Left ventricle myocardium inferior (tissue), 1 donor: ENCODE measurements around the gene FOXO3. TPM values are rescaled to one million over a fixed set of nuclear protein-coding genes. Genes with fewer than 3 reads are reported as not detected.
A peak's percentile ranks its signal among the peaks of the same experiment; 100 is the strongest.

Experiments used
- DNase-seq: peaks from one replicate; pipeline ENCODE4 v3.0.0-alpha.2; 2020
- H3K27ac ChIP-seq: fragments of 200-600 bp; replicated peaks from 2 replicates; pipeline ENCODE4 v1.8.0; 2021
- H3K27me3 ChIP-seq: fragments of 200-600 bp; 2 replicates; pipeline ENCODE4 v1.8.0; 2021; ENCODE audit warnings: low read depth
- H3K36me3 ChIP-seq: fragments of 200-600 bp; 2 replicates; pipeline ENCODE4 v1.8.0; 2021
- H3K4me1 ChIP-seq: fragments of 200-600 bp; 2 replicates; pipeline ENCODE4 v1.8.0; 2021
- H3K4me3 ChIP-seq: fragments of 200-600 bp; 2 replicates; pipeline ENCODE4 v1.8.0; 2021; ENCODE audit warnings: mild to moderate bottlenecking, moderate library complexity
- H3K9me3 ChIP-seq: fragments of 200-600 bp; replicated peaks from 2 replicates; pipeline ENCODE4 v1.8.0; 2021
- intact Hi-C: fragments of 100-400 bp; cut with micrococcal nuclease; formaldehyde crosslinking; loops from one replicate; pipeline ENCODE4 v1.11.0; 2022
- total RNA-seq: library from RNA; stranded (reverse); fragmentation: NEBNext Ultra II Directional; extraction: Animal tissue kit (Norgen Biotek cat#: 25700); gene quantifications from one replicate; pipeline ENCODE4 v1.2.1, GENCODE V29; 2021
- TF ChIP-seq, protein P1 (sequence below): fragments of 200-600 bp; IDR thresholded peaks from 2 replicates; pipeline ENCODE4 v1.8.0; 2021; ENCODE audit warnings: antibody characterized with exemption, mild to moderate bottlenecking, borderline replicate concordance
- donor health status: DM: no; HTN: yes; CAD: no; lungs with severe emphysema.

Gene FOXO3
- total RNA-seq, 1 donor from 2014 or later, result 34.8 TPM

DNA sequence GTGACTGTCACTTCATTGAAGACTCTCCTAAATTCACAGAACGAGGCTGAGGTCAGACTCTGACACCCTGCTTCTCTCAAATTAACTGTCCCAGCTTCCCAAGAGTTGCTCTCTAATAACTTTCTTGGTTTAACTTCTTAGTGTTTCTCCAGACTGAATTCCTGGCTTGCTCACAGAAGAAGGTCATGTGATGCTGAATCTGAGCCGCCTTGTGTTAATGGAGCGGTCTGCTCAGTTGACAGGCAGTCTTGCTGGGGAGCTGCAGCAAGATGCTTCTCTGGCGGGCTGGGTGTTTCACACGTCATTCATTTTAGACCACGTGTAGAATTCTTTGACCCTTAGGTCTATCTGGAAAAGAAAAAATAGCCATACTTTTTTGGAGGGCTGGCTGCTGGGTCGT lies 107.3 kb downstream of the FOXO3 start:
- Histone ChIP-seq H3K4me1 (peaks cover 84% of the 10 kb centered on the region), H3K27me3 (no peaks in the 10 kb centered on the region), H3K36me3 (peaks cover 28% of the 10 kb centered on the region), H3K4me3 (no peak overlapping the region), H3K27ac (peak overlapping the region; percentile 7), H3K9me3 (no peaks in the 10 kb centered on the region)
- DNase-seq, result no peak
- intact Hi-C loops, result no loop called here
- TF ChIP-seq, protein P1, sequence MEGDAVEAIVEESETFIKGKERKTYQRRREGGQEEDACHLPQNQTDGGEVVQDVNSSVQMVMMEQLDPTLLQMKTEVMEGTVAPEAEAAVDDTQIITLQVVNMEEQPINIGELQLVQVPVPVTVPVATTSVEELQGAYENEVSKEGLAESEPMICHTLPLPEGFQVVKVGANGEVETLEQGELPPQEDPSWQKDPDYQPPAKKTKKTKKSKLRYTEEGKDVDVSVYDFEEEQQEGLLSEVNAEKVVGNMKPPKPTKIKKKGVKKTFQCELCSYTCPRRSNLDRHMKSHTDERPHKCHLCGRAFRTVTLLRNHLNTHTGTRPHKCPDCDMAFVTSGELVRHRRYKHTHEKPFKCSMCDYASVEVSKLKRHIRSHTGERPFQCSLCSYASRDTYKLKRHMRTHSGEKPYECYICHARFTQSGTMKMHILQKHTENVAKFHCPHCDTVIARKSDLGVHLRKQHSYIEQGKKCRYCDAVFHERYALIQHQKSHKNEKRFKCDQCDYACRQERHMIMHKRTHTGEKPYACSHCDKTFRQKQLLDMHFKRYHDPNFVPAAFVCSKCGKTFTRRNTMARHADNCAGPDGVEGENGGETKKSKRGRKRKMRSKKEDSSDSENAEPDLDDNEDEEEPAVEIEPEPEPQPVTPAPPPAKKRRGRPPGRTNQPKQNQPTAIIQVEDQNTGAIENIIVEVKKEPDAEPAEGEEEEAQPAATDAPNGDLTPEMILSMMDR, result no peak

DNA sequence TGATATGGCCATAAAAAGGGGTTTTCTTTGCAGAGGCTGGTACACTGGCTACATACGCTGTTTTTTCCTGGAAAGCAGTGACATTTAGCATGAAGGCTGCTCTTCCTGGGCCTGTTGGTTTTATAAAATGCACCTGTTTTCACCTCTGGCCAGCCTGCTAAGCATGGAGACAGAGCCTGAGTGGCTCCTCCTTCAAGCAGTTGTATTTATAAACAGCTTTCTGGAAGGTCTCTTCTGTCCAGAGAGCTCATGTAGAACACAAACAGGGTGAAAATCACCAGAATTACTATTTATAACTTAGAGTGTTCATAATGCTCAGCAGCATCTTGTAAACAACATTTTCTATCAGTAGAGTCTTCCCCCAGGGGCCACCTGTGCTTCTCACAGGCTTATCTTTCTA lies 109.0 kb downstream of the FOXO3 start:
- no peak overlapping the region for H3K4me3 ChIP-seq
- no peak for DNase-seq
- no peak overlapping the region for H3K27ac ChIP-seq
- TF ChIP-seq, protein P1, result no peak
- intact Hi-C loops, result loop anchor here (10.0 kb wide), 1 partner anchor 225 kb away; no protein-coding TSS in a partner anchor
- H3K4me1 ChIP-seq, result peaks cover 99% of the 10 kb centered on the region
- peaks cover 23% of the 10 kb centered on the region for H3K36me3 ChIP-seq
- no peaks in the 10 kb centered on the region for H3K9me3 ChIP-seq
- no peaks in the 10 kb centered on the region for H3K27me3 ChIP-seq

DNA sequence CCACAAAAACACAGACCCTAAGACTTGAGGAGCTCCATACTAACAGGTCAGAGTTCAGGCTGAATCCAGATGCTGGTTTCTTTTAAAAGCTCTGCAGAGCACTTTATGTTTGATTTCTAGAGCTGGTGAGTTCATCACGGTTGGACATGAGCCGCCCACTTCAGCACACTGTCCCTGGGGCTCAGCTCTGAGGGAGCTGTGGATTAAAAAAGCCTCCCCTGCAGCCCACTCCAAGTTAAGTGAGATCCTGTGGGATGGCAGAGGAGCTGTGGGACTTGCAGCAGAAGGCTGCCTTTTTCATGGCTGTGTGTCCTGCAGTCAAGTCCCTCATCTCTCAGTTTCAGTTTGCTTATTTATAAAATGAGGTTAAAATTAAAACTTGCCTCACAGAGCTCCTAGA lies 110.5 kb downstream of the FOXO3 start:
- Histone ChIP-seq H3K4me3 (no peak overlapping the region), H3K4me1 (peaks cover 100% of the 10 kb centered on the region), H3K27me3 (no peaks in the 10 kb centered on the region), H3K9me3 (no peaks in the 10 kb centered on the region), H3K36me3 (peaks cover 9% of the 10 kb centered on the region), H3K27ac (peak overlapping the region; percentile 34)
- DNase-seq, result no peak
- TF ChIP-seq, protein P1, result no peak
- intact Hi-C loops, result loop anchor here (10.0 kb wide), 1 partner anchor 224 kb away; no protein-coding TSS in a partner anchor

DNA sequence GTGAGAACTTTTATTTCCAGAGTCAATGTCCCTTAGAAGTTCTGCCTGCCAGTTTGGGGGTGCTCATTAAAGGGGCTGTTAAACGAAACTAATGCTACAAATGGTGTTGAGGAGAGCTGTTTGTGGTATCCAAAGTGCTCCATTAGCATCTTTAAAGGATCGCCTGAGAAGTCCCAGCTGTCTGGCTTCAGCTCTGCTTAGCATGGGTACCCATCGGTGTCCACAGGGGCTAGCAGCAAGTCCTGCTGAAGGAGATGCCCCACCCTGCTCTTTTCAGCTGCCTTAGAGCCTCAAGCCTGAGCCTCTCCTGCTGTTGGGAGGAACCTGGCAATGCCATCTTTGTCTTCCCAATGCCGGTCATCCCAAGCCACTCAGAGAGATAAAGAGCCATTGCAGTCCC lies 111.1 kb downstream of the FOXO3 start:
- no peaks in the 10 kb centered on the region for H3K9me3 ChIP-seq
- peak overlapping the region; percentile 34 for H3K27ac ChIP-seq
- peaks cover 100% of the 10 kb centered on the region for H3K4me1 ChIP-seq
- TF ChIP-seq, protein P1, result no peak
- no peak for DNase-seq
- no peak overlapping the region for H3K4me3 ChIP-seq
- no peaks in the 10 kb centered on the region for H3K27me3 ChIP-seq
- intact Hi-C loops, result loop anchor here (10.0 kb wide), 1 partner anchor 223 kb away; no protein-coding TSS in a partner anchor
- peaks cover 9% of the 10 kb centered on the region for H3K36me3 ChIP-seq

DNA sequence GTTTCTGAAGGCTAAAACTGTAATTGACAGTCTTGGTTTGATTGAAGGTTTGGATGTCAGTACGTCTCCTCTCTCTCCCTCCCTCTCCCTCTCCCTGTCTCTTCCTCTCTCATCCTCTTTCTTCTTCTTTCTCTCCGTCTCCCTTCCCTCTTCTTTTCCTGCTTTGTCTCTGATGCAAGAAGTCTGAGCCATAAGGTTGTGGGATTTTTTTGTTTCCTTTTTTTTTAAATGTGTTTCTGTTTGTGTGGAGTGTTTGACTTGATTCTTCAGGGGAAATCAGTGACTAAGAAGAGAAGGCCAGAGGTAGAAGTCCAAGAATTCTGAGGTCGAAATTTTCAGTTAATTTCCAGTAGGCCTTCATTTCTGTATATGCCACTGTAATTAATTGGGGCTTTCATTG lies 111.9 kb downstream of the FOXO3 start:
- Histone ChIP-seq H3K4me1 (peaks cover 100% of the 10 kb centered on the region), H3K9me3 (no peaks in the 10 kb centered on the region), H3K4me3 (no peak overlapping the region), H3K27me3 (no peaks in the 10 kb centered on the region), H3K27ac (peak overlapping the region; percentile 34), H3K36me3 (peaks cover 9% of the 10 kb centered on the region)
- DNase-seq, result no peak
- TF ChIP-seq, protein P1, result no peak
- intact Hi-C loops, result loop anchor here (10.0 kb wide), 1 partner anchor 222 kb away; no protein-coding TSS in a partner anchor
